Mesenchymal stem cell (in vitro differentiated cells and primary cell): ENCODE measurements around the gene FANCE.

Experiments
- DNase-seq: peaks from one replicate; pipeline ENCODE4 v3.0.0-alpha.2; 2013
- H2AFZ ChIP-seq: one replicate; pipeline ENCODE4 v1.6.1; 2013; ENCODE audit warnings: low read depth, mild to moderate bottlenecking, control low read depth, inconsistent platforms, low read length, moderate library complexity
- H2AK5ac ChIP-seq: 2 replicates; pipeline ENCODE4 v1.6.1; 2013; ENCODE audit warnings: low read length, moderate library complexity, mild to moderate bottlenecking, inconsistent platforms; ENCODE audit not compliant: severe bottlenecking
- H2BK120ac ChIP-seq: one replicate; pipeline ENCODE4 v1.6.1; 2013; ENCODE audit warnings: low read depth, mild to moderate bottlenecking, inconsistent platforms, low read length, moderate library complexity
- H2BK12ac ChIP-seq, 2 experiments: one replicate each; pipeline ENCODE4 v1.6.1; 2013; ENCODE audit warnings: inconsistent platforms in 2 of 2, low read length in 2 of 2, mild to moderate bottlenecking in 2 of 2, moderate library complexity in 2 of 2, control low read depth in 1 of 2
- H2BK15ac ChIP-seq: one replicate; pipeline ENCODE4 v1.6.1; 2013; ENCODE audit warnings: mild to moderate bottlenecking, low read depth, inconsistent platforms; ENCODE audit not compliant: poor library complexity, severe bottlenecking
- H2BK5ac ChIP-seq: 2 replicates; pipeline ENCODE4 v1.6.1; 2013; ENCODE audit warnings: low read depth, mild to moderate bottlenecking, low read length, control low read depth, inconsistent platforms; ENCODE audit not compliant: poor library complexity, severe bottlenecking
- H3K14ac ChIP-seq, 2 experiments: one replicate each; pipeline ENCODE4 v1.6.1; 2013; ENCODE audit warnings: inconsistent platforms in 2 of 2, low read length in 2 of 2, control low read depth in 1 of 2, mild to moderate bottlenecking in 1 of 2, moderate library complexity in 1 of 2
- H3K18ac ChIP-seq, 2 experiments: one replicate each; pipeline ENCODE4 v1.6.1; 2013; ENCODE audit warnings: inconsistent platforms in 2 of 2, low read length in 2 of 2, control low read depth in 1 of 2, low read depth in 1 of 2, mild to moderate bottlenecking in 1 of 2
- H3K23ac ChIP-seq, 2 experiments: one replicate each; pipeline ENCODE4 v1.6.1; 2013; ENCODE audit warnings: inconsistent platforms in 2 of 2, low read length in 2 of 2, mild to moderate bottlenecking in 2 of 2, moderate library complexity in 2 of 2, control low read depth in 1 of 2
- H3K27ac ChIP-seq: 2 replicates; pipeline ENCODE4 v1.5.1; 2013; ENCODE audit warnings: mild to moderate bottlenecking, moderate library complexity, low read length, control low read depth, inconsistent platforms; ENCODE audit not compliant: poor library complexity, severe bottlenecking
- H3K27me3 ChIP-seq, 2 experiments: 2 replicates each; pipeline versions ENCODE4 v1.6.1 to v1.7.0; 2013; ENCODE audit warnings: low read length in 2 of 2, mild to moderate bottlenecking in 2 of 2, moderate library complexity in 2 of 2, control low read depth in 1 of 2, inconsistent platforms in 1 of 2; ENCODE audit not compliant: control insufficient read depth in 1 of 2, insufficient read depth in 1 of 2
- H3K36me3 ChIP-seq, 2 experiments: 2 replicates each; pipeline versions ENCODE4 v1.6.1 to v1.7.0; 2013; ENCODE audit warnings: low read length in 2 of 2, control low read depth in 1 of 2, inconsistent platforms in 1 of 2, low read depth in 1 of 2, mild to moderate bottlenecking in 1 of 2; ENCODE audit not compliant: insufficient read depth in 2 of 2, control insufficient read depth in 1 of 2
- H3K4ac ChIP-seq, 2 experiments: one replicate each; pipeline ENCODE4 v1.6.1; 2013; ENCODE audit warnings: inconsistent platforms in 2 of 2, low read length in 2 of 2, mild to moderate bottlenecking in 2 of 2, moderate library complexity in 2 of 2, control low read depth in 1 of 2, low read depth in 1 of 2
- H3K4me1 ChIP-seq: 2 replicates; pipeline ENCODE4 v1.6.1; 2013; ENCODE audit warnings: low read depth, low read length, control low read depth; ENCODE audit not compliant: control insufficient read depth, insufficient read depth
- H3K4me2 ChIP-seq: 2 replicates; pipeline ENCODE4 v1.6.1; 2013; ENCODE audit warnings: low read length, mild to moderate bottlenecking, inconsistent platforms; ENCODE audit not compliant: poor library complexity, severe bottlenecking
- H3K4me3 ChIP-seq, 2 experiments: 2 replicates each; pipeline versions ENCODE4 v1.5.1 to v1.7.0; 2013; ENCODE audit warnings: low read length in 2 of 2, mild to moderate bottlenecking in 2 of 2, control low read depth in 1 of 2, low read depth in 1 of 2; ENCODE audit not compliant: insufficient read depth in 1 of 2
- H3K79me1 ChIP-seq: replicated peaks from 2 replicates; pipeline ENCODE4 v1.6.1; 2013; ENCODE audit warnings: mild to moderate bottlenecking, control low read depth, low read length, inconsistent platforms; ENCODE audit not compliant: poor library complexity, severe bottlenecking
- H3K9ac ChIP-seq: 2 replicates; pipeline ENCODE4 v1.7.0; 2013; ENCODE audit warnings: mild to moderate bottlenecking, low read length, moderate library complexity
- H3K9me3 ChIP-seq: 2 replicates; pipeline ENCODE4 v1.7.0; 2013; ENCODE audit warnings: mild to moderate bottlenecking, low read length; ENCODE audit not compliant: control insufficient read depth
- H4K8ac ChIP-seq: one replicate; pipeline ENCODE4 v1.6.1; 2013; ENCODE audit warnings: inconsistent platforms, mild to moderate bottlenecking, low read length, moderate library complexity
- H4K91ac ChIP-seq: one replicate; pipeline ENCODE4 v1.6.1; 2013; ENCODE audit warnings: mild to moderate bottlenecking, low read length, inconsistent platforms
- WGBS: methylation state at CpG from one replicate; pipeline ENCODE4 v1.1.7; 2013; ENCODE audit warnings: mixed read lengths; 5-methylcytosine and 5-hydroxymethylcytosine counted together

The FANCE gene

GRCh38 chr6:35503534-35503933 lies 51.4 kb downstream of the FANCE start:
- H2AFZ ChIP-seq: no peak overlapping the region
- WGBS: 91% methylated on average over 13 of the region's 15 CpGs
- H3K4me2 ChIP-seq: no peak overlapping the region
- peaks cover 9 to 44% of the 10 kb centered on the region in 2 experiments for H3K27me3 ChIP-seq
- peak overlapping the region in 1 of 2 experiments; percentile 11 for H3K14ac ChIP-seq
- H2BK120ac ChIP-seq: no peak overlapping the region
- H3K4ac ChIP-seq: no peak overlapping the region
- H2BK12ac ChIP-seq: no peak overlapping the region
- no peak overlapping the region for H4K8ac ChIP-seq
- DNase-seq: no peak
- H2BK5ac ChIP-seq: no peak overlapping the region
- no peak overlapping the region for H3K4me3 ChIP-seq
- no peak overlapping the region for H2BK15ac ChIP-seq
- H3K36me3 ChIP-seq: peaks cover 0 to 3% of the 10 kb centered on the region in 2 experiments
- peaks cover 3% of the 10 kb centered on the region for H3K79me1 ChIP-seq
- peak overlapping the region in 1 of 2 experiments; percentile 36 for H3K23ac ChIP-seq
- H3K9ac ChIP-seq: no peak overlapping the region
- H3K4me1 ChIP-seq: peaks cover 21% of the 10 kb centered on the region
- H3K18ac ChIP-seq: no peak overlapping the region
- no peak overlapping the region for H2AK5ac ChIP-seq
- no peaks in the 10 kb centered on the region for H3K9me3 ChIP-seq
- H4K91ac ChIP-seq: no peak overlapping the region
- no peak overlapping the region for H3K27ac ChIP-seq

DNA sequence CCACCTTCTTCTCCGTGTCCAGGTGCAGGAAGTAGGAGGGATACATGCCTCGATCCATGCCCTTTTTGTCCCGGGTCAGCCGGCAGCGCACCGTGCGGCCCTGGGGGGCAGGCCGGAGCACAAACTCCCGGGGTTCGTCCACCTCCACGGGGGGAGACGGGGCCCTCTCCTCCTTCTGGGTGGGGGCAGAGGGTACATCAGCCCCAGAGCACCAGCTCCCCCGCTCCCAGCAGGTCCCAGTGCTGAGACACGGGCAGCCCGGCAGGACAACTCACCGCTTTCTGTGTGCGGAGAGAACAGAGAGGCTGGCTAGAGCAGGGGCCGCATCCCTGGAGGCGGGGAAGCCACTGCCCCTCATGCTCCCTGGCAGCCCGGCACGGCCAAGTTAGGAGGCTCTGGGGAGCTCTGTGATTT lies 53.9 kb downstream of the FANCE start:
- H2BK15ac ChIP-seq: no peak overlapping the region
- DNase-seq: no peak
- 57% methylated on average over 18 of the region's 21 CpGs for WGBS
- H3K14ac ChIP-seq: no peak overlapping the region
- H3K27ac ChIP-seq: no peak overlapping the region
- H3K4me1 ChIP-seq: peaks cover 6% of the 10 kb centered on the region
- H3K9me3 ChIP-seq: no peaks in the 10 kb centered on the region
- peaks cover 0 to 3% of the 10 kb centered on the region in 2 experiments for H3K36me3 ChIP-seq
- peak overlapping the region; percentile 65 for H4K8ac ChIP-seq
- no peak overlapping the region for H2AFZ ChIP-seq
- H3K9ac ChIP-seq: no peak overlapping the region
- no peak overlapping the region for H2BK5ac ChIP-seq
- no peaks in the 10 kb centered on the region for H3K79me1 ChIP-seq
- no peak overlapping the region for H2BK120ac ChIP-seq
- no peak overlapping the region for H3K4ac ChIP-seq
- H3K18ac ChIP-seq: no peak overlapping the region
- no peak overlapping the region for H3K4me3 ChIP-seq
- no peak overlapping the region for H3K23ac ChIP-seq
- H4K91ac ChIP-seq: peak overlapping the region; percentile 20
- H2AK5ac ChIP-seq: no peak overlapping the region
- H3K27me3 ChIP-seq: peaks cover 25 to 68% of the 10 kb centered on the region in 2 experiments
- H3K4me2 ChIP-seq: no peak overlapping the region
- H2BK12ac ChIP-seq: no peak overlapping the region

DNA sequence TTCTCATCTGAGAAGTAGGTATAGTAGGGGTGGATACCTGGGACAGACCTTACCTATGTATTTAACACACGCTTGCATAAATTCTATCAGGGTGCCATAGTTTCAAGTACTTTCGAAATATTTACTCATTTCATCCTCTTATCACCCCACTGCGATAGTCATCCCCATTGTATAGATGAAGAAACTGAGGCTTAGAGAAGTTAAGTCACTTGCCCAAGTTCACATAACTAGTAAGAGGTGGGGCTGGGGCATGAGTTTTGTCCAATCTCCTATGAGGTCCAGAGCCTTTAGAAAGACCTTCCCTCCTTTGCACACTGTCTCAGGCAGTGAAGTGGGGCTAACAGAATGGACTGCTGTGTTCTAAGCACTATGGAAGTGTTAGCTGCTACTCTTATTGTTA lies 54.4 kb downstream of the FANCE start:
- H2AFZ ChIP-seq: no peak overlapping the region
- peaks cover 0 to 3% of the 10 kb centered on the region in 2 experiments for H3K36me3 ChIP-seq
- no CpG with 5 or more reads among the region's 3 CpGs for WGBS
- H3K9me3 ChIP-seq: no peaks in the 10 kb centered on the region
- no peaks in the 10 kb centered on the region for H3K79me1 ChIP-seq
- H2BK5ac ChIP-seq: no peak overlapping the region
- H3K27me3 ChIP-seq: peaks cover 30 to 74% of the 10 kb centered on the region in 2 experiments
- H3K14ac ChIP-seq: no peak overlapping the region
- no peak overlapping the region for H3K4me3 ChIP-seq
- no peak overlapping the region for H4K91ac ChIP-seq
- H2BK15ac ChIP-seq: no peak overlapping the region
- no peak overlapping the region for H2BK120ac ChIP-seq
- H2BK12ac ChIP-seq: no peak overlapping the region
- no peak overlapping the region for H3K9ac ChIP-seq
- H2AK5ac ChIP-seq: no peak overlapping the region
- no peak overlapping the region for H4K8ac ChIP-seq
- no peak overlapping the region for H3K4ac ChIP-seq
- H3K4me2 ChIP-seq: no peak overlapping the region
- peaks cover 8% of the 10 kb centered on the region for H3K4me1 ChIP-seq
- no peak overlapping the region for H3K27ac ChIP-seq
- H3K18ac ChIP-seq: no peak overlapping the region
- H3K23ac ChIP-seq: no peak overlapping the region
- DNase-seq: no peak

- H3K9me3 ChIP-seq: no peaks in the 10 kb centered on the region
- no peak overlapping the region for H3K18ac ChIP-seq
- no peak overlapping the region for H2AK5ac ChIP-seq
- peaks cover 34 to 77% of the 10 kb centered on the region in 2 experiments for H3K27me3 ChIP-seq
- no peak for DNase-seq
- no peak overlapping the region for H4K91ac ChIP-seq
- H2BK12ac ChIP-seq: no peak overlapping the region
- H3K14ac ChIP-seq: no peak overlapping the region
- WGBS: 100% methylated on average over 1 of the region's 2 CpGs
- no peak overlapping the region for H4K8ac ChIP-seq
- no peaks in the 10 kb centered on the region for H3K79me1 ChIP-seq
- H2AFZ ChIP-seq: no peak overlapping the region
- no peak overlapping the region for H3K4me2 ChIP-seq
- no peak overlapping the region for H3K23ac ChIP-seq
- H3K36me3 ChIP-seq: peaks cover 0 to 3% of the 10 kb centered on the region in 2 experiments
- peaks cover 11% of the 10 kb centered on the region for H3K4me1 ChIP-seq
- H2BK15ac ChIP-seq: no peak overlapping the region
- no peak overlapping the region for H3K4ac ChIP-seq
- H3K4me3 ChIP-seq: no peak overlapping the region
- H2BK5ac ChIP-seq: no peak overlapping the region
- H2BK120ac ChIP-seq: no peak overlapping the region
- H3K9ac ChIP-seq: no peak overlapping the region
- H3K27ac ChIP-seq: no peak overlapping the region
These were observed 55.1 kb downstream of the FANCE start for GRCh38 chr6:35507221-35507620.
